HUES48 (cell line): ENCODE measurements around the gene TANGO2.

Experiments
- H3K27ac ChIP-seq: one replicate; pipeline ENCODE4 v1.7.0; 2013; ENCODE audit warnings: low read depth, low read length, inconsistent platforms
- H3K27me3 ChIP-seq: 2 replicates; pipeline ENCODE4 v1.6.1; 2013; ENCODE audit warnings: mild to moderate bottlenecking, low read length; ENCODE audit not compliant: control insufficient read depth, insufficient read depth
- H3K36me3 ChIP-seq: 2 replicates; pipeline ENCODE4 v1.6.1; 2013; ENCODE audit warnings: low read length; ENCODE audit not compliant: control insufficient read depth, insufficient read depth
- H3K4me1 ChIP-seq: 2 replicates; pipeline ENCODE4 v1.6.1; 2013; ENCODE audit warnings: mild to moderate bottlenecking, low read length; ENCODE audit not compliant: control insufficient read depth, insufficient read depth
- H3K4me3 ChIP-seq: 2 replicates; pipeline ENCODE4 v1.5.1; 2013; ENCODE audit warnings: mild to moderate bottlenecking, low read depth, low read length
- H3K9ac ChIP-seq: 2 replicates; pipeline ENCODE4 v1.6.1; 2013; ENCODE audit warnings: mild to moderate bottlenecking, low read depth, low read length, moderate library complexity
- H3K9me3 ChIP-seq: 2 replicates; pipeline ENCODE4 v1.6.1; 2013; ENCODE audit warnings: low read length; ENCODE audit not compliant: control insufficient read depth, insufficient read depth

Gene TANGO2

GRCh38 chr22:20089226-20089976 lies 68.5 kb downstream of the TANGO2 start:
- H3K9me3 ChIP-seq, result no peaks in the 10 kb centered on the region
- H3K9ac ChIP-seq, result no peak overlapping the region
- H3K36me3 ChIP-seq, result peaks cover 89% of the 10 kb centered on the region
- no peaks in the 10 kb centered on the region for H3K27me3 ChIP-seq
- H3K4me3 ChIP-seq, result no peak overlapping the region
- H3K27ac ChIP-seq, result no peak overlapping the region
- no peaks in the 10 kb centered on the region for H3K4me1 ChIP-seq

GRCh38 chr22:20089977-20090729 lies 69.2 kb downstream of the TANGO2 start:
- Histone ChIP-seq H3K36me3 (peaks cover 97% of the 10 kb centered on the region), H3K27me3 (no peaks in the 10 kb centered on the region), H3K27ac (no peak overlapping the region), H3K9ac (no peak overlapping the region), H3K4me3 (no peak overlapping the region), H3K9me3 (no peaks in the 10 kb centered on the region), H3K4me1 (no peaks in the 10 kb centered on the region)

- Histone ChIP-seq H3K4me1 (no peaks in the 10 kb centered on the region), H3K4me3 (no peak overlapping the region), H3K27me3 (no peaks in the 10 kb centered on the region), H3K27ac (no peak overlapping the region), H3K9me3 (no peaks in the 10 kb centered on the region), H3K36me3 (peaks cover 99% of the 10 kb centered on the region), H3K9ac (no peak overlapping the region)
Measured at GRCh38 chr22:20090730-20091240, 69.9 kb downstream of the TANGO2 start.

- Histone ChIP-seq H3K27me3 (no peaks in the 10 kb centered on the region), H3K4me1 (no peaks in the 10 kb centered on the region), H3K36me3 (peaks cover 99% of the 10 kb centered on the region), H3K9me3 (no peaks in the 10 kb centered on the region), H3K4me3 (no peak overlapping the region), H3K27ac (no peak overlapping the region), H3K9ac (no peak overlapping the region)
Measured at GRCh38 chr22:20091690-20092476, 71.0 kb downstream of the TANGO2 start.

DNA sequence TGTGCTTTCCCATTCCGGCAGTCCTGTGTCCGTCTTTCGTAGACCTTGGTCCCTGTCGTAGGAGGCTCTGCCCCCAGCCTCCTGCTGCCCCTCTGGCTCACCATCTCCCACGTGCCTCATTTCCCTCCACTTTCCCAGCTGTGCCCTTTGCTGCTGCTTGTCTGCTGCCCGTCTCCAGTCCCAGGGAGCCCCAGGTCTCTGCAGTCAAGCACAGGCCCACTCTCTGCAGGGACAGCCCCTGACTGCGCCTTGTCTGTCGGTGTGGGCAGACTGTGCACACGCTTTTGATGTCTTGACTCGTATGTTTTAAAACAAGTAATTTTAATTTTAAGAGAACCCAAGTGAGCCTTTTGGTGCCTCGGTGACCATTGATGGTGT lies 71.6 kb downstream of the TANGO2 start:
- no peaks in the 10 kb centered on the region for H3K4me1 ChIP-seq
- H3K36me3 ChIP-seq, result peaks cover 99% of the 10 kb centered on the region
- no peaks in the 10 kb centered on the region for H3K27me3 ChIP-seq
- no peak overlapping the region for H3K27ac ChIP-seq
- no peaks in the 10 kb centered on the region for H3K9me3 ChIP-seq
- H3K4me3 ChIP-seq, result no peak overlapping the region
- no peak overlapping the region for H3K9ac ChIP-seq

DNA sequence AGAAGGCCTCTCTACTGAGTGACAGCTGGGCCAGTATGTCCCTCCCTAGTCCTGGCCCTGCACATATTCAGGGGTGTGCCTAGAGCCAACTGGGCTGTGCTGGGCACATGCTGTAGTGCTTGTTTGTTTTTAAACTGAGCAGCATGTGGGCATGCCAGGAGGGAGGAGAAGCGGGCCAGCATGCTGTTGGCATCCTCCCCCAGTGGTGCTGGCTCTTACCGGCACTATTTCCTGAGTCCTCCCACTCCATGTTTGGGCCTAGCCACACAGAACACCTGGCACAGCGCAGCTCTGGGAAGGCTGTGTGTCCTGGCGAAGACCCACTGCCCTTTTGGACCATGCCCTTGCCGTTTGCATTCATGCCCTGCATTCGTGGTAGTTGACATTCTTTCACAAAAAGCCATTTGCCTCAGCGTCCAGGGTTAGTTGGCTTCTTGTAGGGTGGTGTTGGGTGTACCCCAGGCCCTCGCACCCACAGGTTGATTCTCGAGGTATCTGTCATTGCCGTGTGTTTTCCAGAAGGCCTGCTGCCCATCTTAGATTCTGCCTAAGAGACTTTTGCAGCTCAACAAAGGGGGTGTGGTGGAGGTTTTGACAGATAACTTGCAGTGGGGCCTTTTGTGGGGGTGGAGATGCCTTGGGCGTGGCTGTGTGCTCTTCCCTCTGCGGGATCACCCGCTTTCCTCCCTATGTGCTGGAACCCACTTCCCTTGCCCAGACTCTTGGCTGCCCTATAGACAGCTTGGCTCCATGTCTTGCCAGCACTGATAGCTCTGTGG lies 72.7 kb downstream of the TANGO2 start:
- Histone ChIP-seq H3K9me3 (no peaks in the 10 kb centered on the region), H3K36me3 (peaks cover 98% of the 10 kb centered on the region), H3K27me3 (no peaks in the 10 kb centered on the region), H3K4me1 (no peaks in the 10 kb centered on the region), H3K4me3 (no peak overlapping the region), H3K27ac (no peak overlapping the region), H3K9ac (no peak overlapping the region)

DNA sequence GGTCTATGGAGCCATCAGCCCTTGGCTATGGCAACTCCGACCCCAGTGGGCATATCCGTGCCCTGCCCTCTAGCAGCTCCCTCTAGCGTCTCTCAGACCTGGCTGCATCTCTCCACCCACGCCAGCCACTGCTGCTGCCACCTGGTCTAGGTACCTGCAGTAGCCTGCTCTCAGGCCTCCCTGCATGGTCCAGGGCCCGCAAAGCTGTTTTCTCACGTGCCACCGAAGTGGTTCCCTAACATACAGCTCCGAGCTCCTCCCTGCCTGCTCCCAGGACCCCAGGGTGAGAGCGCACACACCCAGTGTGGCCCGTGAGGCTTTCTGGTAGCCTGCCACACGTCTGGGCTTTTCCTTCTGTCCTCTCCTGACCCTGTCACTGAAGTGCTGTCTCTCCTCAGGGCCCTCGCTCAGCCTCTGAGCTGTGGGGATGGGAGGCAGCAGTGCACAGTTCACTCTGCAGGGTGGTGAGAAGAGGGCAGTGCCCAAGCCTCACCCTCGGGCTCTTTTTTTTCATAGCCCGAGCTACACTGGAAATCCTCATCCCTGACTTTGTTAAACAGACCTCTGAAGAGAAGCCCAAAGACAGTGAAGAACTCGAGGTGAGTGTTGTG lies 73.4 kb downstream of the TANGO2 start:
- Histone ChIP-seq H3K9ac (no peak overlapping the region), H3K27me3 (no peaks in the 10 kb centered on the region), H3K4me3 (no peak overlapping the region), H3K9me3 (no peaks in the 10 kb centered on the region), H3K27ac (no peak overlapping the region), H3K36me3 (peaks cover 98% of the 10 kb centered on the region), H3K4me1 (no peaks in the 10 kb centered on the region)

GRCh38 chr22:20095521-20095920 lies 74.6 kb downstream of the TANGO2 start:
- Histone ChIP-seq H3K9me3 (no peaks in the 10 kb centered on the region), H3K9ac (no peak overlapping the region), H3K36me3 (peaks cover 97% of the 10 kb centered on the region), H3K27me3 (no peaks in the 10 kb centered on the region), H3K4me3 (no peak overlapping the region), H3K27ac (no peak overlapping the region), H3K4me1 (peaks cover 3% of the 10 kb centered on the region; the same call in 1 of the 2 replicates)

DNA sequence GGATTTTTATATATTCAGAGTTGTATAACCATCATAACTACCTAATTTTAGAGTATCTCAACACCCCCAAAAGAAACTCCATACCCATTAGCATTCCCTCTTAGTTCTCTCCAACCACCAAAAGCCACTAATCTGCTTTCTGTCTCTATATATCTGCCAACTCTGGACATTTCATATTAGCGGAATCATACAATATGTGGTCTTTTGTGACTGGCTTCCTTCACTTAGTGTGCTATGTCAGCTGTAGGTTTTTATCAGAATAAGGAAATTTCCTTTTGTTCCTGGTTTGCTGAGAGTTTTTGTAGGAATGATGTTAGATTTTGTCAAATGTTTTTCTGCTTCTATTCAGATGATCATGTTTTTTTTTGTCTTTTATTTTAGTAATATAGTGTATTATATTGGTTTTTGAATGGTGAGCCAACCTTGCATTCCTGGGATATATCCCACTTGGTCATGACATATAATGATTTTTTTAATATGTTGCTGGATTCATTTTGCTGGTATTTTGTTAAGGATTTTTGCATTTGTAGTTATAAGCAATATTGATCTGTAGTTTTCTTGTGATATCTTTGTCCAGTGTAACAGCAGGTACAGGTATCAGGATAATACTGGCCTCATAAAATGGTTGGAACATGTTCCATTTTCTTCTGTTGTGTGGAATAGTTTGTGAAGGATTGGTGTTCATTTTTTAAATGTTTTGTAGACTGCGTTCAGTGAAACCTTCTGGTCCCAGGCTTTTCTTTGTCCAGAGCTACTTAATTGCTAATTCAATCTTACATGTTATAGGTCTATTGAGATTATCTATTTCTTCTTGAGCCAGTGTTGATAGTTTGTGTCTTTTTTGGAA lies 75.9 kb downstream of the TANGO2 start:
- H3K27me3 ChIP-seq, result no peaks in the 10 kb centered on the region
- H3K4me1 ChIP-seq, result peaks cover 6% of the 10 kb centered on the region; the same call in 1 of the 2 replicates
- H3K9ac ChIP-seq, result no peak overlapping the region
- H3K9me3 ChIP-seq, result no peaks in the 10 kb centered on the region
- peaks cover 96% of the 10 kb centered on the region for H3K36me3 ChIP-seq
- H3K27ac ChIP-seq, result no peak overlapping the region
- H3K4me3 ChIP-seq, result no peak overlapping the region
